Sigmoid colon (tissue), 7 donors: Measurements from ENCODE around the gene UNC5A. TPM values are rescaled to one million over a fixed set of nuclear protein-coding genes. Genes with fewer than 3 reads are reported as not detected.

Experiments
- DNase-seq: peaks from one replicate; pipeline ENCODE4 v3.0.0-alpha.2; 2019
- H3K27ac ChIP-seq, 4 donors: fragments of 200-600 bp; sonication (generic); one replicate each; pipeline ENCODE4 v1.5.1; 2016 to 2019; ENCODE audit warnings: mild to moderate bottlenecking in 1 of 4
- H3K27me3 ChIP-seq, 3 donors: fragments of 200-600 bp; sonication (generic); one replicate each; pipeline ENCODE4 v1.5.1; 2019; ENCODE audit warnings: mild to moderate bottlenecking in 1 of 3
- H3K36me3 ChIP-seq, 4 donors: fragments of 200-600 bp; sonication (generic); one replicate each; pipeline ENCODE4 v1.5.1; 2016 to 2019
- H3K4me1 ChIP-seq, 4 donors: fragments of 200-600 bp; sonication (generic); one replicate each; pipeline ENCODE4 v1.5.1; 2017 to 2019
- H3K4me3 ChIP-seq, 4 donors: fragments of 200-600 bp; sonication (generic); one replicate each; pipeline ENCODE4 v1.5.1; 2017 to 2019; ENCODE audit warnings: mild to moderate bottlenecking in 2 of 4, moderate library complexity in 1 of 4
- H3K9me3 ChIP-seq, 4 donors: fragments of 200-600 bp in 3 of 4; sonication (generic) in 3 of 4; one replicate each; pipeline versions ENCODE4 v1.5.1 to v1.6.1; 2013 to 2019
- CTCF ChIP-seq, 4 experiments: fragments of 450-650 bp in 3 of 4; fragments of 200-600 bp in 1 of 4; IDR thresholded peaks; one replicate each; pipeline ENCODE4 v1.5.1; 2016 to 2019; ENCODE audit warnings: antibody characterized with exemption in 4 of 4, mild to moderate bottlenecking in 3 of 4, moderate library complexity in 2 of 4
- EP300 ChIP-seq, 4 donors: sonication (generic); formaldehyde crosslinking; IDR thresholded peaks; one replicate each; pipeline ENCODE4 v1.6.1; 2017; ENCODE audit warnings: antibody characterized with exemption in 4 of 4
- POLR2A ChIP-seq, 2 donors: fragments of 450-650 bp; IDR thresholded peaks; one replicate each; pipeline ENCODE4 v1.6.1; 2016; ENCODE audit warnings: antibody characterized with exemption in 2 of 2, mild to moderate bottlenecking in 2 of 2, moderate library complexity in 2 of 2
- POLR2AphosphoS5 ChIP-seq, 4 donors: sonication (generic); formaldehyde crosslinking; IDR thresholded peaks; one replicate each; pipeline ENCODE4 v1.6.1; 2017; ENCODE audit warnings: antibody characterized with exemption in 4 of 4
- WGBS, 2 donors: extraction: QIAGEN DNeasy Blood & Tissue Kit; methylation state at CpG; one replicate each; pipeline ENCODE4 v1.1.7; 2013; 5-methylcytosine and 5-hydroxymethylcytosine counted together
- intact Hi-C: fragments of 100-400 bp; cut with DNase I; formaldehyde crosslinking; loops from one replicate; pipeline ENCODE4 v1.15.1; 2023
- polyA plus RNA-seq, 3 donors: library from polyadenylated mRNA; stranded (reverse); fragments of 200-250 nt; gene quantifications; one replicate each; pipeline ENCODE4 v1.2.3, GENCODE V29; 2013
- total RNA-seq, 4 donors: library from RNA; depleted of rRNA; stranded (reverse); fragments of >200 nt; gene quantifications; one replicate each; pipeline ENCODE4 v1.1.0, GENCODE V29; 2016
- donor health status: healthy with polysubstance abuse.
- donor health status: Bipolar disorder and iron deficiency.
- donor health status: healthy.

Gene UNC5A
- total and polyA plus RNA-seq, 7 donors = 0.34 to 0.60 TPM; not detected in 5

- peaks cover 0 to 18% (median 17%) of the 10 kb centered on the region in 3 donors for H3K27me3 ChIP-seq
- peak; percentile 33 for DNase-seq
These were observed 42.0 kb upstream of the UNC5A start for GRCh38 chr5:176768174-176768970.

DNA sequence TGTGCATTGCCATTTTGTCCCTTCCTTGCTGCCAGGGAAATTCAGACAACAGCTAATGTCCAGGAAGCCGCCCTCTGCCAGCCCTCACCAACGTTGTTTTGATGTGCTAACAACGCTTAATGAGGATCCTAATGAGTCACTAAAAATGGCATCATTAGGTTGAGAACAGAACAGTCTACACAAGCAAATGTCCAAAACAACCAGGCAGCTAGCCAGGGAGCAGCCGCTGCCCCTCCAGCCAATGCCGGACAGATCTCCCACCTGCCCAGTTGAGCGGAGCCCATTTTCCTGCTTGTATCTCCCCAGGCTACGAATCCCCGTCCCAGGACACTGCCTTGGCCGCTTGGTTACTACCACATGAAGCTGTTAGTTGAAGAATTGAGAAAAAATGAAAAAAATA is 40.4 kb upstream of the UNC5A start:
- no peak overlapping the region for H3K4me3 ChIP-seq
- no peaks in the 10 kb centered on the region for H3K4me1 ChIP-seq
- no peaks in the 10 kb centered on the region for H3K36me3 ChIP-seq
- peaks cover 0 to 6% (median 3%) of the 10 kb centered on the region in 4 donors for H3K9me3 ChIP-seq
- WGBS, 2 donors = 84 to 85% methylated on average over 9 of the region's 9 CpGs
- TF ChIP-seq EP300 (IDR thresholded peaks at IDR 0.05) = no peak
- no peak for TF ChIP-seq POLR2AphosphoS5 (IDR thresholded peaks at IDR 0.05)
- no peak for TF ChIP-seq POLR2A (IDR thresholded peaks at IDR 0.05)
- TF ChIP-seq CTCF (IDR thresholded peaks at IDR 0.05) = no peak
- H3K27me3 ChIP-seq = peaks cover 0 to 26% (median 20%) of the 10 kb centered on the region in 3 donors
- H3K27ac ChIP-seq = no peak overlapping the region
- DNase-seq = peak; percentile 27
- intact Hi-C loops = no loop called here

More at GRCh38 chr5:176768174-176768970, 42.0 kb upstream of the UNC5A start:
- no peak for TF ChIP-seq CTCF (IDR thresholded peaks at IDR 0.05)
- TF ChIP-seq POLR2AphosphoS5 (IDR thresholded peaks at IDR 0.05) = no peak
- no peak for TF ChIP-seq EP300 (IDR thresholded peaks at IDR 0.05)
- TF ChIP-seq POLR2A (IDR thresholded peaks at IDR 0.05) = no peak
- Histone ChIP-seq H3K27ac (no peak overlapping the region), H3K36me3 (no peaks in the 10 kb centered on the region), H3K4me1 (no peaks in the 10 kb centered on the region), H3K9me3 (peaks cover 0 to 6% (median 3%) of the 10 kb centered on the region in 4 donors), H3K4me3 (no peak overlapping the region)
- intact Hi-C loops = no loop called here
- 62 to 76% methylated on average over 10 of the region's 10 CpGs for WGBS, 2 donors

GRCh38 chr5:176770431-176770830 is 39.9 kb upstream of the UNC5A start:
- DNase-seq = peak; percentile 19
- H3K27ac ChIP-seq = no peak overlapping the region
- intact Hi-C loops = no loop called here
- no peaks in the 10 kb centered on the region for H3K36me3 ChIP-seq
- TF ChIP-seq CTCF (IDR thresholded peaks at IDR 0.05) (no peak), POLR2A (IDR thresholded peaks at IDR 0.05) (no peak), EP300 (IDR thresholded peaks at IDR 0.05) (no peak), POLR2AphosphoS5 (IDR thresholded peaks at IDR 0.05) (no peak)
- peaks cover 0 to 6% (median 3%) of the 10 kb centered on the region in 4 donors for H3K9me3 ChIP-seq
- H3K4me1 ChIP-seq = no peaks in the 10 kb centered on the region
- peaks cover 0 to 27% (median 23%) of the 10 kb centered on the region in 3 donors for H3K27me3 ChIP-seq
- WGBS, 2 donors = 91 to 93% methylated on average over 8 of the region's 8 CpGs
- no peak overlapping the region for H3K4me3 ChIP-seq

- no peaks in the 10 kb centered on the region for H3K36me3 ChIP-seq
- intact Hi-C loops = no loop called here
- TF ChIP-seq CTCF (IDR thresholded peaks at IDR 0.05) = no peak
- H3K27me3 ChIP-seq = peaks cover 0 to 27% (median 23%) of the 10 kb centered on the region in 3 donors
- no peak overlapping the region for H3K4me3 ChIP-seq
- H3K4me1 ChIP-seq = no peaks in the 10 kb centered on the region
- WGBS, 2 donors = 82 to 88% methylated on average over 8 of the region's 8 CpGs
- no peak overlapping the region for H3K27ac ChIP-seq
- DNase-seq = peak; percentile 10
- peaks cover 0 to 4% (median under 1%) of the 10 kb centered on the region in 4 donors for H3K9me3 ChIP-seq
These were observed 39.1 kb upstream of the UNC5A start for GRCh38 chr5:176771102-176771845.
